ENCODE measurements around the gene MGA.

MGA gene

DNA sequence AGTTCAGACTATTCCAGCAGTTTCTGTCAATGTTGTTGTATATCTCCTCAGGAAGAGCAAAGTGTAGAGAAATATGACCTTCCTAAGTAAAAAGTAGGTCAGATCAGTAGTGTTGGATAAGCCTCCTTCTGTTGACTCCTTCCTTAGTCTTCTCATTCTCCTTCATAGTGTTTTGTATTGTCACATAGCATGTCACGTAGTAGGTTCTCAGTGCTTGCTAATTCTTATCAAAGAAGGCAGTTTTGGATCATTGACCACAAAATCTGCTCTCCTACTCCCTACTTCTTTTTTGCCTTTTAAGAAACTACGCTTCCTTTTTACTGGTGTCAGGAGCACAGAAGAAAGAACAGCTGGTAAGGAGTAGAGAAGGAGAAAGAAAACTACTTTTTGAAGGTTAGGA lies 1.0 kb upstream of the MGA start:
- no peak for DNase-seq (ENCODE audit: low spot score)

DNA sequence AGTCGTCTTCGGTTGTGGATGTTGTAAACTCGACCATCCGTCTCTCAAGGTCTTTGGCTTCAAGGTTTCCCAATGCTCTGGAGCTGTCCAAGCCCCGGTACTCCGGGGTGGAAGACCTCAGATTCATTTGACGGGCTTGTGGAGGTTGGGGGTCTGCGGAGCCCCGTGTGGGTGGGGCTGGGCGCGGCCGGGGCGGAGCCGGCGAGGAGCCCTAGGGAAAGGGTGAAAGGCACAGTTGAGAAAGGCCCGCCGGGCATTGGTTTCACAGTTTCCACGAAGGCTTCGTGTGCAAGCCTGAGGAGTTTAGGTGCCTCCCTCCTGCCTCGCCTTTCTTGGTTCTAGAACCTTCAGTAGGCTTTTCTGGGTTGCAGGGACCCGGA lies 360 bp upstream of the MGA start:
- DNase-seq (ENCODE audit: low spot score) = peak; percentile 15

DNA sequence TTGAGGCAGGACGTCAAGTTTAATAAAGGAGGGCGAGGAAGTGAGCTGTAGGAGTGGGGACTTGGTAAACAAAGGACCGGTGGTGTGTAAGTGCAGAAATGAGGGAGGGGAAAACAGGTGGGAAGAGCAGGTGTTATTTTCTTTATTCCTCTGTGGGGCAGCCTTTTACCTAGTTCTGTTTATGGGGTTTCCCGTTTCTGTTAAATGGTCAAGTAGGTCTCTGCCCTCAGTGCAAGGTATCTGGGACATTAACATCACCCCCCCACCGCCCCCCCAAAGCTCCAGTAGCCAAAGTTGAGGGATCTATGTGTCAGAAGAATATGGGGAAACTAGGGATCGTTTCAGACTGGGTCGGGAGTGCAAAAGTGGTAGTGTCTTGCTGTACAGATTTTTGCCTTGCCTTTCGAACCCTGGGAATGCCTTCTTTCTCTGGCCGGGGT lies 893 bp downstream of the MGA start:
- DNase-seq (ENCODE audit: low spot score) = no peak

DNA sequence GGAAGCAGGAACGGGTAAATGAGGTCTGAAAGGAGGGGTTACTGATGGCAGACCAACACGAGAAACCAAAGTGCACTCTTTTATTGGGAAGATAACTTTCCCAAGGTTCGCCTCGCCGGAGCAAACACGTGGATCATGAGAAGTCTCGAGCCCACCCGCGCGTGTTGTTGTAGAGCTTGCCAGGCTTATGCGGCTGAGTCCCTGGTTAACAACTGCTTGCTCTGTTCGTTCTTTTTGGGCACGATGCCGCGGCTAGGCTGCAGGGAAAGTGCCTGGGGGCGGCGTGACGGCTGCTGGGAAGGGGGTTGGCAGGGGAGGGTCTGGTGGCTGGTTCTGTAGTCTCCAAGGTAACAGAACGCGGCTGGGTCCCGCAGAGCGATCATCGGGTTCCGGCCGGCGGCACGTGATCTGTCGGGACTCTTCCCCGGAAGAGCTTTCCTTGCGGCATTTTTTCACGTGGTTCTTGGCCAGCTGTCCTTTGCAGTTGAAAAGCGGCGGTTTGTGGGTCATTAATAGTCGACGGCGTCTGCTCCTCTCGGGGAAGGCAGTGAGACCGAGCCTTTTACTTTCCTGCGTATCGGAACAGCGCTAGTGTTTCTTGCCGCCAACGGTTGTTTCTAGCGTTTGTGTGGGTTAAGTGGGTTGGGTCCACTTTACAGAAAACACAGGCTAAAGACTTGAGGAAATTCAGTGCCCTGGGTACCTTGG lies 1.5 kb downstream of the MGA start:
- DNase-seq (ENCODE audit: low spot score) = peak; percentile 82

DNA sequence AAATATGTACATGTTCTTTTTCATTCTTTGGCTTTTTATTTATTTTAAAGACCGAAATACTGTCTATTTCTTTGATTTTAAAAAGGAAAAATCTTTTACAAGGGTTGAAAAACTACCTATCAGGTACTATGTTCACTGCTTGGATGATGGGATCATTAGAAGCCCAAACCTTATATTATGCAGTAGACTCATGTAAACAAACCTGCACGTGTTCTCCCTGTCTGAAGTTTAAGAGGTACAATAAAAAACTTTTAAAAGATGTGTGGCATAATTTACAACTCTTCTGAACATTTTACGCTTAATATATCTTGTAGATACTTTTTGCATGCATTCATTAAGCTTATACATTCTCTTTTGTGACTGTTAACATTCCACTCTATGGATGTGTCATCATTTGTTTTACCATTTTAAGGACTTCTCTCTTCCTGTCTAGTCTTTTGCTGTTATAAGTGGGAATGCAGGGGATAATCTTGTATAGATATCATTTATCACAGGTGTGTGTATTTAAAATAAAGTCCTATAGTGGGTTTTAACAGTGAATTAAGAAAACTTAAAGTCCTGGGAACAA lies 6.2 kb downstream of the MGA start:
- DNase-seq (ENCODE audit: low spot score) = no peak

DNA sequence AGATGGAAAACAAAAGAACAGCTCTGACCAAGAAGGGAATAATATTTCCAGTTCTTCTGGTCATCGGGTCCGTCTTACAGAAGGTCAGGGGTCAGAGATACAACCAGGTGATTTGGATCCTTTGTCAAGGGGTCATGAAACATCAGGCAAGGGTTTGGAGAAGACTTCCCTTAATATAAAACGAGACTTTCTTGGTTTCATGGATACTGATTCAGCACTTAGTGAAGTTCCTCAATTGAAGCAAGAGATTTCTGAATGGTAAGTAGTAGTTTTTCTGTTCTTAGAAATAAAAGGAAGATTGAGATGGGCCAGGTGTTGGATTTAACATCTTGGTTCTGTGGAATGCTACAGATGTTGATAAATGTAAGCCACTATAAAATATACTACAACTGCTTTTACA lies 9.5 kb downstream of the MGA start:
- DNase-seq (ENCODE audit: low spot score) = peak; percentile 29

DNA sequence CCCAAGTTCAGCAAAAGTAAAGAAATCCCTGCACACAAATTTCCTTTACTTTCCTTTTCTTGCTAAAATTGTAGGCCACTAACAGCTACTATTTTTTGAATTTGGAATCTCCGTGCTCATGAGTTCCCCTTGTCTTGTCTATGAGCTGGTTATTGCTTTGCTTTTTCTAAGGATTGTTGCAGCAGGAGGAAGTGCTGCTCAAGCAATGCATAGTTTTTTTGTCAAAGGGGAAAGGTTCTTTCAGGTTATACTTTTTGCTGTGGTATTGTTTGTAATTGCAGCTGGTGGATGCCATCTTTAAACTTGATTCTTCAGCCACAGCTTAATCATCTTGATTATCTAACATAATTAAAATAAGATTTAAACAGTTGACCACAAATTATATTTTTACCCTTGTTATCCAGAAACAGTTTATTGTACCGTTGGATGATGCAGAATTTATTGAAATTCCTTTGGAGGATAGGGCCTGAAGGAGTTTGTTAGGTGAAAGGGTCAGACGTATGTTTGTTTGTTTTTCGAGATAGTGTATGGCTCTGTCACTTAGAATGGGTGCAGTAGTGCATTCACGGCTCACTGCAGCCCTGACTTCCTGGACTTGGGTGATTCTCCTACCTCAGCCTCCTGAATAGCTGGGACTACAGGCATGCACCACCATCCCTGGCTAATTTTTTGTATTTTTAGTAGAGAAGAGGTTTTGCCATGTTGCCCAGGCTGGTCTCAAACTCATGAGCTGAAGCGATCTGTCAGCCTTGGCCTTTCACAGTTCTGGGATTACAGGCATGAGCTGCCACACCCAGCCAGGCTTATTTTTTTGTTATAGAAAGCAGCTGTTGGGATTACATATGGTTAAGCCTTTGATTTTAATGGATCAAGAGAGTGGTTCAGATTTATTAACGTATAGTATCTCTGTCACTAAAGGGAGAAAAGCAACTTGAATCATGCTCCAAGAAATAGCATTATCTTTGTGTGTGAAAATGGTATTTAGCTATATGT lies 11.7 kb downstream of the MGA start:
- no peak for DNase-seq (ENCODE audit: low spot score)

DNA sequence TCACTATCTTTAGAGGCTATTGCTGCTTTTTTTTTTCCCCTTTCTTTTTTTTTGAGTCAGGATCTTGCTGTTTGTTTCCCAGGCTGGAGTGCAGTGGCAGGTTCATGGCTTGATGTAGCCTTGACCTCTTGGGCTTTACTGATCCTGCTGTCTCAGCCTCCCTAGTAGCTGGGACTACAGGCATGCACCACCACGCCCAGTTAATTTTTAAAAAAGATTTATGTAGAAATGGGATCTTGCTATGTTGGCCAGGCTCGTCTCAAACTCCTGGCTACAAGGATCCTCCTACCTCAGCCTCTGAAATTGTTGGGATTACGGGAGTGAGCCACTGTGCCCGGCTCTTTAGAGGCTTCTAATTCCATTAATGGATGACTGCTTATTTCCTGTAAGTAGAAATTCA lies 15.1 kb downstream of the MGA start:
- no peak for DNase-seq (ENCODE audit: low spot score)

DNA sequence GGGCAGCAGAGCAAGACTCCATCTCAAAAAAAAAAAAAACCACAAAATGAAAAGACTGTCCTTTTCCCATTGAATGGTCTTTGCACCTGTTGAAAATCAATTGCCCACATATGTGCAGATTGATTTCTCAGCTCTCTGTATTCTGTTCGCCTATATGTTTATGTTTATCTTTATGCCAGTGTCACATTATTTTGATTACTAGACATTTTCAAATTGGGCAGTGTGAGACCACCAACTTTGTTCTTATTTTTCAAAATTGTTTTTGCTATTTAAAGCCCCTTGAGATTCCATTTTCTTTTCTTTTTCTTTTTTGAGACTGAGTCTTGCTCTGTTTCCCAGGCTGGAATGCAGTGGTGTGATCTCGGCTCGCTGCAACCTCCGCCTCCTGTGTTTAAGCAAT lies 18.5 kb downstream of the MGA start:
- no peak for DNase-seq (ENCODE audit: low spot score)

DNA sequence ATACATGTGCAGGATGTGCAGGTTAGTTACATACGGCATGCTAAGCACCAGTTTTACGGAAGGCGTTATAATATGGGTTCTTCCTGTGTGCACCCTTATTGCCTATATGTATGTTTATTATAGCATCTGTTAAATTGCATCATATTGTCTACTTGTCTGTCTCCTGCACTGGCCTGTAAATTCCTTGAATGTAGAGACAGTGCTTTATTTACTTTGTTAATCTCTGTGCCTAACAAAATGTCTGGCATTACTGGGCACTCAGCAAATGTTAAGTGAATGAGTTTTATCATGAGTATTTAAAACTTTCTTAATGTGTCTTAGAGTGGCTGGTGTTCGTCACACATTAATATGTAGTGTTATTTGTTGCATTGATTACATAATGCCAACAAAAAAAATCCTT lies 23.8 kb downstream of the MGA start:
- no peak for DNase-seq (ENCODE audit: low spot score)

DNA sequence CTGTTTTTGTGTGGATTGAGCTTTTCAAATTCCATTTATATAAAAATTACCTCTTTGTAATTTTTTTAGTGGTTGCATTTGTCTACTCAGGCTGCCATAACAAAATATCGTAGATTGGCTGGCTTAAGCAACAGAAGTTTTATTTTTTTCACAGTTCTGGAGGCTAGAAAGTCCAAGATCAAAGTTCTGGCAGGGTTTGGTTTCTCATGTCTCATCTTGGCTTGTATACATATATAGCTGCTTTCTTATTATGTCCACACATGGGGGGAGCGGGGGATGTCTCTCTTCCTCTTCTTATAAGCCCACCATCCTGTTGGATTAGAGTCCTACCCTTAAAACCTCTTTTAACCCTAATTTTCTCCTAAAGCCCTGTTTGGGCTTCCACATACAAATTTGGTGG lies 28.5 kb downstream of the MGA start:
- DNase-seq (ENCODE audit: low spot score) = no peak

DNA sequence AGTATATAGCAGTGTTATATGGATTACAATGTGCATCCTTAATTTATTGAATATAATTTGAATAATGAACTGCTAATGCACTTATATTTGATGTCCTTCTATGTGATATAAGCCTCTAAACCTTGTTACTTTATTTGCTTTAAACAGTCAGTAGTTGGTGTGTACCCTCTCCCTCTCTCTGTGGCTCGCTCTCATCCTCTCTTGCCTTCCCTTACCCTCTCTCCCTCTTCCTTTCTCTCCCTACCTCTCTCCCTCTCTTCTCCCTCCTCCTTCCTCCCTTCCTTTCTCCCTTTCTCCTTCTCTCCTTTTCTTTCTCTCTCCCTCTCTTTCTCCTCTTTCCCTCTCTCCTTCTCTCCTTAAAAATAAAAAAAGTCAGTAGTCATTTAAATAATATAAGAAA lies 28.9 kb downstream of the MGA start:
- no peak for DNase-seq (ENCODE audit: low spot score)

DNA sequence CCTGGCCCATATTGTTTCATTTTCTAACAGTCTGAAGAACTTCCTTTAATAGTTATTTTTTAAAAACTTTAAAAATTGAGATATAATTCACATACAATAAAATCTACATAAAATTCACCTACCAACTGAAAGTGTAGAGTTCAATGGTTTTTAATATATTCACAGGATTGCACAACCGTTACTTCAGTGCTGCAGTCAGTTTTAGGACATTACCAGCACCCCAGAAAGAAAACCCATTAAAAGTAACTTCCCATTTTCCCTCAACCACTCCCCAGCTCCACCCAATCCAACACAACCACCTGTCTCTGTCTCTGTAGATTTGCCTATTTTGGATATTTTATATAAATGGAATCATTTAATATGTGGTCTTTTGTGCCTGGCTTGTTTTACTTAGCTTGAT lies 29.6 kb downstream of the MGA start:
- DNase-seq (ENCODE audit: low spot score) = no peak

DNA sequence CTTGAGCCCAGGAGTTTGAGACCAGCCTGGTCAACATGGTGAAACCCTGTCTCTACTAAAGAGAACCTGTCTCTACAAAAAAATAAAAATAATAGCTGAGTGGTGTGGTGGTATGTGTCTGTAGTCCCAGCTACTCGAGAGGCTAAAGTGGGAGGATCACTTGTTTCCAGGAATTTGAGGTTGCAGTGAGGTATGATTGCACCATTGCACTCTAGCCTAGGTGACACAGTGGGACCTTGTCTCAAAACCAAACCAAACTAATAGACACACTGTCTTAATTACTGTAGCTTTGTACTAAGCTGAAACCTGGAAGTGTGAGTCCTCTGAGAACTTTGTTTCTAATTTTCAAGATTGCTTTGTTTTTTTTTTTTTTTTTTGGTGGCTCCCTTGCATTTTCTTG lies 30.4 kb downstream of the MGA start:
- DNase-seq (ENCODE audit: low spot score) = no peak

DNA sequence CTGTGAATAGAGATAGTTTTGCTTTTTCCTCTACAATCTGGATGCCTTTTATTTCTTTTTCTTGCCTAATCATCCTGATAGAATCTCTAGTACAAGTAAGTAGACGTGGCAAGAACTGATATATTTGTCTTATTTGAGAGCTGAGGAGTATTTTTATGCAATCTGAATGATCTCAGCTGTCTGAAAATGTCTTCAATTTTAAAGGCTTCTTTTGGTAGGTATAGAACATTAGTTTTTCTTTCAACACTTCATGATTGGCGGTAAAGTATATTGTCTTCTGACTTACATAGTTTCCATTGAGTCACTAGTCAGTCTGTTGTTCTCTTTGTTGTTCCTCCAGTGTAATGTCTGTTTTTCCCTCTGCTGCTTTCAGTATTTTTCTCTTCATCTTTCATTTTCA lies 31.3 kb downstream of the MGA start:
- no peak for DNase-seq (ENCODE audit: low spot score)

DNA sequence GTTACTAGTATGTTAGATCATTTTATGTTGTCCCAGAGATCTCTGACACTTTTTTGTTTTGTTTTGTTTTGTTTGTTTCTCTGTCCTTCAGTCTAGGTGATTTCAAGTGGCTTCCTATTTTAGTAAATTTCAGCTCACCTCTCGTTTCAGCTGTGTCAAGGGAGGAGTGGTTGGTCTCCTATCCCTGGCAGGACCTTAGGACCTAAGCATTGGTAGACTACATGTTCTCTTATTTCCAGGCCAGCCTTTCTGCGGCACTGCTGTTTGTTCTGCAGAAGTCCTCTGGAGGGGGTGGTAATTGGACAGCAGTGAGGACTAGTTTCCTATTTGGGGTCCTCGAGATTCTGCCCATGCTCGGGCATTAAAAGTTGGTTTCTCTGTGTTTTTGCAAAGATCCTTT lies 31.8 kb downstream of the MGA start:
- DNase-seq (ENCODE audit: low spot score) = no peak

DNA sequence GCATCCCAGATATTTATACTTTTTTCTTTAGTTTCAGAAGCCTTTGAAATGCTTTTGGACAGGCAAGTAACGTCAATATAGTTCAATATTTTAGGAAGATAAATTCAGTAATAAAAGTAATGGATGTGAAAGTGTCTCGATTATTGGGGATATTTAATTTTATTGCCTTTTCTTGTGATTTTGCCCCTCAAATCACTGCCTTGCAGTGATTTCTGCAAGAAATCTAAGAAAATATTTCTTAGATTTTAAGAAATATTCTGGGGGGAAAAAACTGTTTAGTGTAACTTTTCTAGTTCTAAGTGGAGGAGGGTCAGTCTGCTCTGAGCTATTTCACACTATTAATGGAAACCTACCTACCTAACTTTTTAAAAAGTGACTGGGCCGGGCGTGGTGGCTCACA lies 33.6 kb downstream of the MGA start:
- DNase-seq (ENCODE audit: low spot score) = no peak

DNA sequence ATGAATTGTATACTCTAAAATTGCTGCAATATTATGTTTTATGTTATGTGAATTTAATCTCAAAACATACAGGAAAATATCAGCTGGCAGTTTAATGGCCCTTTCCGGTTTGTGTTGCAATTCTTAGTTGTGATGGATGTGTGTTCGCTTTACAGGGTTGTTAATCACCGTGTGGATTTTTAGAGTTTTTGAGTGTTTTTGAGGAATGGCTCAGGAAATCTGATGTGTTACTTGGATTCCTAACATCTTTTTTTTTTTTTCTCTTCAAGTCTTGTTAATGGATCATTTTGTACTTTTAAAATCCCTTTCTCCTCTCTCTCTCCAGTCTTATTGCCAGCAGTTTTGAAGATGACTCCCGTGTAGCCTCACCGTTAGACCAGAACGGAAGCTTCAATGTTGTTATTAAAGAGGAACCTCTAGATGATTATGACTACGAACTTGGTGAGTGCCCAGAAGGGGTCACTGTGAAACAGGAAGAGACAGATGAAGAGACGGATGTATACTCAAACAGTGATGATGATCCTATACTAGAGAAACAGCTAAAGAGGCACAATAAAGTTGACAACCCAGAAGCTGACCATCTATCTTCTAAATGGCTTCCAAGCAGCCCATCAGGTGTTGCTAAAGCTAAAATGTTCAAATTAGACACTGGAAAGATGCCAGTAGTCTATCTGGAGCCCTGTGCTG lies 35.7 kb downstream of the MGA start:
- DNase-seq (ENCODE audit: low spot score) = peak; percentile 53

DNA sequence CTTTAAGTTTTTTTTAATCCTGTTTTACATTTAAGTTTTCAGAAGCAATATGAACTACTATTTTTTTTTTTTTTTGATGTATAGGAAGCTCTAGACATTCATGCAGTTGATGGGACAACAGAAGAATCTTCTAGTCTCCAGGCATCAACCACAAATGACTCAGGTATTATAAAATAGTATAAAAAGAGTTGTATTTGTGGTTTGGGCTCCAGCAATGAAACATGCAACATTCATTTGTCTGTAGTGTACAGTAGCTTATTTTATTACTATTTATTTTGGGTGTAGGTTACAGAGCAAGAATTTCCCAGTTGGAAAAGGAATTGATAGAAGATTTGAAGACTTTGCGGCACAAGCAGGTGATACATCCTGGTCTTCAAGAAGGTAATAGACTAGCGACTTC lies 38.6 kb downstream of the MGA start:
- no peak for DNase-seq (ENCODE audit: low spot score)

DNA sequence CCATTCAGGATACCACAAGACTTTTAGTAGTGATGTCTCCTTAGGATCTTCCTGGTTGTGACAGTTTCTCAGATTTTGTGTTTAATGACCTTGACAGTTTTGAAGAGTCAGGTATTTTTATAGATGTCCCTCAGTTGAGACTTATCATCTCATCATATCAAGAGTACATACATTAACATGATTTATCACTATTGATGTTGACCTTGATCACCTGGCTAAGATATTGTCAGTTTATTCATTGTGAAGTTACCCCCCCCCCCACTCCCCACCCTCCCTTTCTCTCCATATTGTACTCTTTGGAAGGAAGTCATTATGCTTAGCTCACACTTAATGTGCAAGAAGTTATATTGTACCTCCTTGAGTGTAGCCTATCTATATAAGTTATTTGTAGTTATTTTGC lies 42.9 kb downstream of the MGA start:
- DNase-seq (ENCODE audit: low spot score) = no peak

DNA sequence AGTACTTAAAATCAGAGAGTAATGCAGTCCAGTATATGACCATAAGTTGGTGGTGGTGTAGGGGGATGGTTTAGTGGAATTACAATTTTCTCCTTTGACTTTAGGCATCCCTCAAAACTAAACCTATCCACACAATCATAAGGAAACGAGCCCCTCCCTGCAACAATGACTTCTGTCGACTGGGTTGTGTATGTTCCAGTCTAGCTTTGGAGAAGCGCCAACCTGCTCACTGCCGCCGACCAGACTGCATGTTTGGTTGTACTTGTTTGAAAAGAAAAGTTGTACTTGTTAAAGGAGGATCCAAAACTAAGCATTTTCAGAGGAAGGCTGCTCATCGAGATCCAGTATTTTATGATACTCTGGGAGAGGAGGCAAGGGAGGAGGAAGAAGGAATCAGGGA lies 52.8 kb downstream of the MGA start:
- peak; percentile 64 for DNase-seq (ENCODE audit: low spot score)

DNA sequence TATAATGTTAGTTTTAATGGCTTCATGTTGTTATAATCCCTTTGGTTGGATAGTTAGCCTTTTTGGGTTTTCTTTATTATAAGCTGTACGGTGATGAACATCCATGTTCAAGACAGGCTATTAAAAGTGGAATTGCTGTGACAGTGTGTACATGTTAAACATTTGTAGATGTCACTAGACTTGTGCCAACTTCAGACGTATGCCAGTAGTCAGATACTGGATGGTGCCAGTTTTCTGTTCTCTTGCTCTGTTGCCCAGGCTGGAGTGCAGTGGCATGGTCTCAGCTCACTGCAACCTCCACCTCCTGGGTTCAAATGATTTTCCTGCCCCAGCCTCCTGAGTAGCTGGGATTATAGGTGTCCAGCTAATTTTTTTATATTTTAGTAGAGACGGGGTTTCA lies 54.1 kb downstream of the MGA start:
- DNase-seq (ENCODE audit: low spot score) = no peak

DNA sequence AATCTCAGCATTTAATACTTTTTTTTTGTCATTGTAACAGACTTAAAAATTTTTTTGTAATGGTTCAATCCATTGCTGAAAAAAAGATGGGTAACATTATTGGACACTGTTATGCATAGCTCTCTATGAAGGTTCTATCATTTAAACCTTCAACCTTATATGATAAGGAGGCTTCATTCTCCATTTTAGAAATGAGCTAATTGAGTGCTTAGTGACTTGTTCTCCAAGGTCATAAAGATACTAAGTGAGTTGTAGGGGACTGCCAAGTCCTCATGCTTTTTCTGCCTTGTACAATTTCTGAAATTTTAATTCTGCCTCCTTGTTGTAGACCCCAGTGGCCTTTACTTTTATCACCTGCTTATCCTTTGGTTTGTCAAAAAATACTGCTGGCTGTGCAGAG lies 56.7 kb downstream of the MGA start:
- DNase-seq (ENCODE audit: low spot score) = no peak

All from pons (tissue), 1 donor.